H1 (cell line): ENCODE data around the gene ABHD16B. TPM values are rescaled to one million over a fixed set of nuclear protein-coding genes. Genes with fewer than 3 reads are reported as not detected.

Source experiments
- ASH2L ChIP-seq: fragments of 200-600, 300-600 bp; sonication (generic); IDR thresholded peaks from one replicate; pipeline ENCODE4 v1.7.1; 2017; ENCODE audit warnings: low read length
- BCL11A ChIP-seq, 2 experiments: IDR thresholded peaks; one replicate each; pipeline ENCODE4 v1.6.1; 2011; ENCODE audit warnings: low read depth in 2 of 2, low read length in 2 of 2, mild to moderate bottlenecking in 2 of 2
- CBX5 ChIP-seq: fragments of 300-800, 300-1000 bp; sonication (generic); IDR thresholded peaks from 2 replicates; pipeline ENCODE4 v1.7.1; 2016; ENCODE audit warnings: antibody characterized with exemption, low read length, low read depth
- CTBP2 ChIP-seq: IDR thresholded peaks from 2 replicates; pipeline ENCODE4 v1.7.0; 2011; ENCODE audit warnings: borderline replicate concordance, mild to moderate bottlenecking, moderate library complexity, mixed read lengths, low read length; ENCODE audit not compliant: insufficient read depth, insufficient read length
- GTF2F1 ChIP-seq: IDR thresholded peaks from 2 replicates; pipeline ENCODE4 v1.6.1; 2012; ENCODE audit warnings: low read depth, low read length, improper control_type of control experiment, borderline replicate concordance
- RNF2 ChIP-seq: fragments of 200-900, 300-1000 bp; sonication (generic); IDR thresholded peaks from 2 replicates; pipeline ENCODE4 v1.7.1; 2016; ENCODE audit warnings: borderline replicate concordance, low read depth, mild to moderate bottlenecking, antibody characterized with exemption, low read length; ENCODE audit not compliant: poor library complexity, severe bottlenecking; ENCODE audit errors: missing control alignments
- polyA plus RNA-seq, 7 experiments: library from polyadenylated mRNA; depleted of rRNA in 3 of 7; stranded (reverse) in 5 of 7; unstranded in 2 of 7; fragments of >200 nt in 5 of 7; fragments of 200-250 nt in 2 of 7; gene quantifications; 1 replicate in 5 of 7; 2 replicates in 1 of 7; 4 replicates in 1 of 7; pipeline versions ENCODE4 v1.2.1 to v1.2.3, GENCODE V29; 2011 to 2013; ENCODE audit warnings: missing spikeins in 2 of 7, mixed read lengths in 2 of 7
- total RNA-seq: library from RNA; stranded (reverse); fragmentation: NEBNext Ultra II Directional; extraction: Animal tissue kit (Norgen Biotek cat#: 25700); gene quantifications from 2 replicates; pipeline ENCODE4 v1.2.1, GENCODE V29; 2021
- TF ChIP-seq, protein P1 (sequence below): IDR thresholded peaks from 2 replicates; pipeline ENCODE4 v1.6.1; 2011; ENCODE audit warnings: low read depth, mild to moderate bottlenecking, low read length; ENCODE audit not compliant: insufficient read depth

The ABHD16B gene
- total and polyA plus RNA-seq, 2 of the 8 experiments (the other 6 are each of a cell fraction or from before 2014, with no cell fraction given) = not detected

GRCh38 chr20:63898882-63899558 is 37.7 kb downstream of the ABHD16B start (continued):
- no peak for TF ChIP-seq RNF2
- no peak for TF ChIP-seq BCL11A (IDR thresholded peaks at IDR 0.05; ENCODE audit: low read depth in 2 of 2, low read length in 2 of 2)
- TF ChIP-seq CBX5 = no peak
- no peak for TF ChIP-seq ASH2L
- TF ChIP-seq, protein P1, sequence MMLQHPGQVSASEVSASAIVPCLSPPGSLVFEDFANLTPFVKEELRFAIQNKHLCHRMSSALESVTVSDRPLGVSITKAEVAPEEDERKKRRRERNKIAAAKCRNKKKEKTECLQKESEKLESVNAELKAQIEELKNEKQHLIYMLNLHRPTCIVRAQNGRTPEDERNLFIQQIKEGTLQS = no peak
- no peak for TF ChIP-seq CTBP2
- TF ChIP-seq GTF2F1 = no peak
- TF ChIP-seq, all 59 proteins: peak for 0
